ENCODE measurements around the gene TCHHL1.

Gene TCHHL1

DNA sequence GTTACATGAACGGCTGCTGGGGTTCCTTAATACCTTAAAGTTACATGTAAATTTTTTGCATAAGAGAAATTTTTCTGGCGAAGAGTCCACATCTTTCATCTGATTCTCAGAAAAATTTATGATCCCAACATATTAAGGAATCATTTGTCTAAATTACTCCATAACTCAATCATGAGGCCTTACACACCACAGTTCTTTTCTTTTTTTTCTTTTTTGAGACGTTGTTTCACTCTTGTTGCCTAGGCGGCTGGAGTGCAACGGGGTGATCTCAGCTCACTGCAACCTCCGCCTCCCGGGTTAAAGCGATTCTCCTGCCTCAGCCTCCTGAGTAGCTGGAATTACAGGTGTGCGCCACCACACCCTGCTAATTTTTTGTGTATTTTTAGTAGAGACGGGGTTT is 50.0 kb downstream of the TCHHL1 start:
- no peak for DNase-seq (ENCODE audit: low read depth, low spot score)

DNA sequence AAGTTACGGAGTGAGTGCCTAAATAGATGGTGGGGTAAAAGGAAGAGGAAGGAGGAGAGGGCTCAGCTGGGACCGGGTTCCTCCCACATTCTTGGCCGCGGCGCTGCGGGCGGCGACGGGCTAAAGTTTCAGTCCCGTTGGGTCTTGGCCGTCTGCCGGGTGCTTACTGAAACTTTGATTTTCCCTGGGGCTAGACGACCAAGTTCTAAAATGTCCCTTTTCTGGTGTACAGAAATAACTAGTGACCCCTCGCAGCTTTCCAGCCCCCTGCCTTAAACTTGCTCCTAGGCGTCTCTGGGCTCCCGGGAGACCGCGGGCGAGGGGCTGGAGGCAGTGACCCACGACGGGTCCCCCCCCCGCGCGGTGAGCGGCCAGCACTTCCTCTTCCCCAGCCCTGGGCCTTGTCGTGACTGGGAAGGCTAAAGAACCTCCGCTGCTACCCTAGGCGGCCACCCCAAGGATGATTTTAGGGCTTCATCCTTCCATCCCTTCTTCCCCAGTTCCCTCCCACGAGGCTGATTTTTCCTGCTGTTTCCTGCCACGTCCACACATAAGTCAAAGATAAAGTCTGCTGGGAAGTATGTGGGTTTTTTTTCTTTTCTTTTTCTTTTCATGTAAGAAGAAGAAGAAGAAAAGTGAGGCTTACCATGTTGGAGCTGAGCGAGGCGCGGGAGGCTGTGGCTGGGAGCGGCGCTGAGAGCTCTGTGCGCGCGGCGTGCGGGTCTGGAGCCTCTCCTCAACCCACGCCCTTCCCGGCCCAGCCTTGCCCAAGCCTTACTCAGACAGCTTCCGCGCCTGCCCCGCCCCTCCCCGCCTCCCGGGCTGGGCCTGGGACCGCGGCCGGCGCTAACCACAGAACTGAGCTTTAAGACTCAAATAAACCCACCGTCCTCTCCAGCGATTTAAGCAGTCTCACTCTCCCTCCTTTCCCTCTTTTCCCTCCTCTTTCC is 52.3 kb downstream of the TCHHL1 start, which contains the start of gene S100A11:
S100A11 (minus strand) TSS at position 738 of the 950 bp plus-strand sequence; CDS start at position 649, 89 bp downstream.
- DNase-seq (ENCODE audit: low read depth, low spot score) = no peak

DNA sequence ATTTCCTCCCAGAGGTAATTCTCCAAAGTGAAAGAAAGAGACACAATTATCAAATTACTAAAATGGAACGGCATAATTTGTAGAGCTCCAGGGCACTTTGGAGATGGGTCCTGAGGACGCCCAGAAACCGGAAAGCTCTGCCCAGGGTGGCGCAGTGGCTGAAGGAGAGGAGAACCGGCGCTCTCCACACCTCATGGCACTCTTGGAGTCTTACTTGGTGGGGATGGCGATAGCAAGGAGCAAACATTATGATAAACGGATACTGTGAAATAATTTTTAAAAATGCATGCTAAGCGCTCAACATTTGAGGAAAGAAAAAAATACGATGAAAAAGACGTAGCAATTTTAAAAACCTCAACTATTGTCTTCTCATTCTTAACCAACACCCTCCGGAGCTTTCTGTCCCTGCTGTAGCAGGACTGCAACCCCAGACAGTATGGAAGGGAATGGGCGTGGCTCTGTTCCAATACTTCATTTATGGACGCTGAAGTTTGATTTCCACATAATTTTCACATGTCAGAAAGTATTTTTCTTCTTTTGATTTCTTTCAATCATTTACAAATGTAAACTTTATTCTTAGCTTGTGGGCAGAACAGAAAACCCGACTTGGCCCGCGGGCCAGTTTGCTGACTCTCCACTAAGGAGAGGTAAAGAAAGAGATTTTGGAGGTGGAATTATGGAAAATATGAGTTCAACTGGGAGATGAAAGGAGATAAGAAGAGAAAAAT is 53.2 kb downstream of the TCHHL1 start:
- no peak for DNase-seq (ENCODE audit: low read depth, low spot score)

DNA sequence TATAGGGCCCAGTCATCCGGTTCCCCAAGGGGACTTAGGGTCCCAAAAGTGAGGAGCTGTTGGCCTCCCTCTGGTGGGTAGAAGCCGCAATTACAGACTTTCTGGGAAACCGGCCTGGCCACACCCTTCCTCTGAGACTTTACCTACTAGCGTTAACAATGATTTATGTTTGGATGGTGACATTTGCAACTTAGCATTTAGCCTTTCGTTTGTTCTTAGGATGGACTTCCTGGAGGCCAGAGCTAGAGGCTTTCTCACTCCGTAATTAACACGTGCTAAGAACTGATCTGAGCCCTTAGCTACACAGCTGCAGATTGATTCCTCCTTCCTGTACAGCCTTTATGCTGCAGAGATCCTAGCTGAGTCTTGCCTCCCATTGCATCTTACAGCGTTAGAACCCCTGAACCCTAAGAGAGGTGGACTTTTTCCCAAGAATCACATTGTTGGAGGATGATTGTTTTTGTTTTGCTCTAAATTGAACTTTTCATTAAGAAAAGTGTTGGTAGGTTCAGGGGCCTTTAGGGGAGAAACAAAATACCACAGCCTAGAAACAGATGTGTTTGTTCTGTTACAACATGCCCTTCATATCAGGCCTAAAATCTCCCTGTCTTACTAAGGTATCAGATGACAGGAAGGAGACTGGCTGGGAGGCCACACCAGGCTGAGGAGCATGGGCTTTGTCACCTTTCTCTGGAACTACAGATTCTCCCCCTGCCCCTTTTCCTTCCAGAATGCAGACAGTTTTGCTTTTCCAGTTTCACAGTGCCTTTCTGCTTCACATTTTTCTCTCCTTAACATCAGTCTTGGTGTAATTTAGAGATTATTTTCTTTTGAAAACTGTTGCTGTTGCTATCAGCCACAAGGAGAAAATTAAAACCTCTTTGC is 54.0 kb downstream of the TCHHL1 start:
- no peak for DNase-seq (ENCODE audit: low read depth, low spot score)

DNA sequence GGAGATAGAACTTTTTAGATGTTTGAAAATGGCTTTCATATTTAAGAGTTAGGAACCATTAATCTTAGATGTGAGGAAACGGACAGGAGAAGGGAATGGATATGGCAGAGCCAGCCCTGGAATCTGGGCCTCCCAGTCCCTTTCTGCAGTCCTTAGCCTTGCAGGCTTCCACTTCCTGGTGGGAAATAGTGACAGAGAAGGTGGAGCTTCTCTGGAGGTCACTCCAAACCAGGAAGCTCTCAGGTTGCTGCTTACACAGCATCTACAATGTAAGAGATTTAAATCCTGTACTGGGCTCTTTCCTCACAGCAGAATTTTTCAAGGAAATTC is 54.6 kb downstream of the TCHHL1 start:
- no peak for DNase-seq (ENCODE audit: low read depth, low spot score)

Measured in activated CD4-positive, CD25-positive, alpha-beta regulatory T cell treated with anti-CD3 and anti-CD28 coated beads, Interleukin-2, amount 50 U/mL, for 16 hours (primary cell).